Mesenchymal stem cell (in vitro differentiated cells and primary cell): ENCODE measurements around the gene FAM180A.
A peak's percentile ranks its signal among the peaks of the same experiment; 100 is the strongest.

ENCODE experiments used
- DNase-seq: peaks from one replicate; pipeline ENCODE4 v3.0.0-alpha.2; 2013
- H2AFZ ChIP-seq: one replicate; pipeline ENCODE4 v1.6.1; 2013; ENCODE audit warnings: low read depth, mild to moderate bottlenecking, control low read depth, inconsistent platforms, low read length, moderate library complexity
- H2AK5ac ChIP-seq: 2 replicates; pipeline ENCODE4 v1.6.1; 2013; ENCODE audit warnings: low read length, moderate library complexity, mild to moderate bottlenecking, inconsistent platforms; ENCODE audit not compliant: severe bottlenecking
- H2BK120ac ChIP-seq: one replicate; pipeline ENCODE4 v1.6.1; 2013; ENCODE audit warnings: low read depth, mild to moderate bottlenecking, inconsistent platforms, low read length, moderate library complexity
- H2BK12ac ChIP-seq, 2 experiments: one replicate each; pipeline ENCODE4 v1.6.1; 2013; ENCODE audit warnings: inconsistent platforms in 2 of 2, low read length in 2 of 2, mild to moderate bottlenecking in 2 of 2, moderate library complexity in 2 of 2, control low read depth in 1 of 2
- H2BK15ac ChIP-seq: one replicate; pipeline ENCODE4 v1.6.1; 2013; ENCODE audit warnings: mild to moderate bottlenecking, low read depth, inconsistent platforms; ENCODE audit not compliant: poor library complexity, severe bottlenecking
- H2BK5ac ChIP-seq: 2 replicates; pipeline ENCODE4 v1.6.1; 2013; ENCODE audit warnings: low read depth, mild to moderate bottlenecking, low read length, control low read depth, inconsistent platforms; ENCODE audit not compliant: poor library complexity, severe bottlenecking
- H3K14ac ChIP-seq, 2 experiments: one replicate each; pipeline ENCODE4 v1.6.1; 2013; ENCODE audit warnings: inconsistent platforms in 2 of 2, low read length in 2 of 2, control low read depth in 1 of 2, mild to moderate bottlenecking in 1 of 2, moderate library complexity in 1 of 2
- H3K18ac ChIP-seq, 2 experiments: one replicate each; pipeline ENCODE4 v1.6.1; 2013; ENCODE audit warnings: inconsistent platforms in 2 of 2, low read length in 2 of 2, control low read depth in 1 of 2, low read depth in 1 of 2, mild to moderate bottlenecking in 1 of 2
- H3K23ac ChIP-seq, 2 experiments: one replicate each; pipeline ENCODE4 v1.6.1; 2013; ENCODE audit warnings: inconsistent platforms in 2 of 2, low read length in 2 of 2, mild to moderate bottlenecking in 2 of 2, moderate library complexity in 2 of 2, control low read depth in 1 of 2
- H3K27ac ChIP-seq: 2 replicates; pipeline ENCODE4 v1.5.1; 2013; ENCODE audit warnings: mild to moderate bottlenecking, moderate library complexity, low read length, control low read depth, inconsistent platforms; ENCODE audit not compliant: poor library complexity, severe bottlenecking
- H3K27me3 ChIP-seq, 2 experiments: 2 replicates each; pipeline versions ENCODE4 v1.6.1 to v1.7.0; 2013; ENCODE audit warnings: low read length in 2 of 2, mild to moderate bottlenecking in 2 of 2, moderate library complexity in 2 of 2, control low read depth in 1 of 2, inconsistent platforms in 1 of 2; ENCODE audit not compliant: control insufficient read depth in 1 of 2, insufficient read depth in 1 of 2
- H3K36me3 ChIP-seq, 2 experiments: 2 replicates each; pipeline versions ENCODE4 v1.6.1 to v1.7.0; 2013; ENCODE audit warnings: low read length in 2 of 2, control low read depth in 1 of 2, inconsistent platforms in 1 of 2, low read depth in 1 of 2, mild to moderate bottlenecking in 1 of 2; ENCODE audit not compliant: insufficient read depth in 2 of 2, control insufficient read depth in 1 of 2
- H3K4ac ChIP-seq, 2 experiments: one replicate each; pipeline ENCODE4 v1.6.1; 2013; ENCODE audit warnings: inconsistent platforms in 2 of 2, low read length in 2 of 2, mild to moderate bottlenecking in 2 of 2, moderate library complexity in 2 of 2, control low read depth in 1 of 2, low read depth in 1 of 2
- H3K4me1 ChIP-seq: 2 replicates; pipeline ENCODE4 v1.6.1; 2013; ENCODE audit warnings: low read depth, low read length, control low read depth; ENCODE audit not compliant: control insufficient read depth, insufficient read depth
- H3K4me2 ChIP-seq: 2 replicates; pipeline ENCODE4 v1.6.1; 2013; ENCODE audit warnings: low read length, mild to moderate bottlenecking, inconsistent platforms; ENCODE audit not compliant: poor library complexity, severe bottlenecking
- H3K4me3 ChIP-seq, 2 experiments: 2 replicates each; pipeline versions ENCODE4 v1.5.1 to v1.7.0; 2013; ENCODE audit warnings: low read length in 2 of 2, mild to moderate bottlenecking in 2 of 2, control low read depth in 1 of 2, low read depth in 1 of 2; ENCODE audit not compliant: insufficient read depth in 1 of 2
- H3K79me1 ChIP-seq: replicated peaks from 2 replicates; pipeline ENCODE4 v1.6.1; 2013; ENCODE audit warnings: mild to moderate bottlenecking, control low read depth, low read length, inconsistent platforms; ENCODE audit not compliant: poor library complexity, severe bottlenecking
- H3K9ac ChIP-seq: 2 replicates; pipeline ENCODE4 v1.7.0; 2013; ENCODE audit warnings: mild to moderate bottlenecking, low read length, moderate library complexity
- H3K9me3 ChIP-seq: 2 replicates; pipeline ENCODE4 v1.7.0; 2013; ENCODE audit warnings: mild to moderate bottlenecking, low read length; ENCODE audit not compliant: control insufficient read depth
- H4K8ac ChIP-seq: one replicate; pipeline ENCODE4 v1.6.1; 2013; ENCODE audit warnings: inconsistent platforms, mild to moderate bottlenecking, low read length, moderate library complexity
- H4K91ac ChIP-seq: one replicate; pipeline ENCODE4 v1.6.1; 2013; ENCODE audit warnings: mild to moderate bottlenecking, low read length, inconsistent platforms
- WGBS: methylation state at CpG from one replicate; pipeline ENCODE4 v1.1.7; 2013; ENCODE audit warnings: mixed read lengths; 5-methylcytosine and 5-hydroxymethylcytosine counted together

Gene FAM180A

GRCh38 chr7:135707570-135707966 lies 41.0 kb downstream of the FAM180A start:
- Histone ChIP-seq H3K4me1 (peaks cover 2% of the 10 kb centered on the region), H3K36me3 (peaks cover 3 to 47% of the 10 kb centered on the region in 2 experiments), H4K8ac (no peak overlapping the region), H2BK15ac (no peak overlapping the region), H2BK120ac (no peak overlapping the region), H3K23ac (no peak overlapping the region), H2BK12ac (no peak overlapping the region), H2AFZ (no peak overlapping the region), H3K27me3 (peaks cover 0 to 11% of the 10 kb centered on the region in 2 experiments), H3K27ac (no peak overlapping the region), H2AK5ac (no peak overlapping the region), H3K79me1 (no peaks in the 10 kb centered on the region), H3K4me2 (no peak overlapping the region), H3K9me3 (no peaks in the 10 kb centered on the region), H3K4ac (no peak overlapping the region), H3K4me3 (no peak overlapping the region), H3K14ac (no peak overlapping the region), H3K18ac (no peak overlapping the region), H2BK5ac (no peak overlapping the region), H4K91ac (no peak overlapping the region), H3K9ac (no peak overlapping the region)
- DNase-seq, result no peak
- 94% methylated on average over 5 of the region's 5 CpGs for WGBS

- Histone ChIP-seq H2BK12ac (no peak overlapping the region), H3K9me3 (no peaks in the 10 kb centered on the region), H2BK120ac (no peak overlapping the region), H3K4me2 (no peak overlapping the region), H3K9ac (no peak overlapping the region), H3K27ac (no peak overlapping the region), H4K91ac (no peak overlapping the region), H3K4me1 (no peaks in the 10 kb centered on the region), H2BK15ac (no peak overlapping the region), H2BK5ac (no peak overlapping the region), H3K36me3 (peaks cover 3 to 48% of the 10 kb centered on the region in 2 experiments), H3K4me3 (no peak overlapping the region), H2AK5ac (no peak overlapping the region), H3K14ac (no peak overlapping the region), H3K79me1 (no peaks in the 10 kb centered on the region), H3K27me3 (peaks cover 0 to 11% of the 10 kb centered on the region in 2 experiments), H2AFZ (no peak overlapping the region), H3K18ac (no peak overlapping the region), H4K8ac (no peak overlapping the region), H3K23ac (no peak overlapping the region), H3K4ac (no peak overlapping the region)
- no peak for DNase-seq
- WGBS, result 90% methylated on average over 4 of the region's 7 CpGs
Observed at GRCh38 chr7:135706858-135707569, 41.6 kb downstream of the FAM180A start.

GRCh38 chr7:135706038-135706742 lies 42.4 kb downstream of the FAM180A start:
- H3K9ac ChIP-seq, result no peak overlapping the region
- DNase-seq, result no peak
- no peak overlapping the region for H2BK120ac ChIP-seq

GRCh38 chr7:135704698-135705097 lies 43.9 kb downstream of the FAM180A start:
- H3K27ac ChIP-seq, result no peak overlapping the region
- H3K4ac ChIP-seq, result no peak overlapping the region
- no peak overlapping the region for H2BK5ac ChIP-seq
- H4K8ac ChIP-seq, result no peak overlapping the region
- H2BK120ac ChIP-seq, result no peak overlapping the region
- peaks cover 0 to 5% of the 10 kb centered on the region in 2 experiments for H3K27me3 ChIP-seq
- no peak overlapping the region for H2BK12ac ChIP-seq
- 79% methylated on average over 5 of the region's 5 CpGs for WGBS
- no peak overlapping the region for H4K91ac ChIP-seq
- H3K9me3 ChIP-seq, result no peaks in the 10 kb centered on the region
- H2AFZ ChIP-seq, result no peak overlapping the region
- H3K9ac ChIP-seq, result no peak overlapping the region
- peaks cover 3 to 66% of the 10 kb centered on the region in 2 experiments for H3K36me3 ChIP-seq
- H3K4me1 ChIP-seq, result no peaks in the 10 kb centered on the region
- DNase-seq, result no peak
- no peak overlapping the region for H3K4me3 ChIP-seq
- no peak overlapping the region for H2BK15ac ChIP-seq
- no peak overlapping the region for H2AK5ac ChIP-seq
- no peak overlapping the region for H3K18ac ChIP-seq
- H3K14ac ChIP-seq, result no peak overlapping the region
- H3K4me2 ChIP-seq, result no peak overlapping the region
- no peak overlapping the region for H3K23ac ChIP-seq
- no peaks in the 10 kb centered on the region for H3K79me1 ChIP-seq

More at GRCh38 chr7:135706038-135706742, 42.4 kb downstream of the FAM180A start:
- peaks cover 0 to 7% of the 10 kb centered on the region in 2 experiments for H3K27me3 ChIP-seq
- H3K23ac ChIP-seq, result no peak overlapping the region
- no peak overlapping the region for H3K27ac ChIP-seq
- no peaks in the 10 kb centered on the region for H3K4me1 ChIP-seq
- peaks cover 3 to 54% of the 10 kb centered on the region in 2 experiments for H3K36me3 ChIP-seq
- H2BK12ac ChIP-seq, result peak overlapping the region in 1 of 2 experiments; percentile 28
- H3K4me3 ChIP-seq, result no peak overlapping the region
- no peak overlapping the region for H3K18ac ChIP-seq
- no peak overlapping the region for H3K4me2 ChIP-seq
- H4K8ac ChIP-seq, result no peak overlapping the region
- WGBS, result 92% methylated on average over 20 of the region's 20 CpGs
- H4K91ac ChIP-seq, result peak overlapping the region; percentile 49
- no peaks in the 10 kb centered on the region for H3K79me1 ChIP-seq
- H3K4ac ChIP-seq, result no peak overlapping the region
- H2AFZ ChIP-seq, result no peak overlapping the region
- H2AK5ac ChIP-seq, result no peak overlapping the region
- no peaks in the 10 kb centered on the region for H3K9me3 ChIP-seq
- H2BK5ac ChIP-seq, result no peak overlapping the region
- H3K14ac ChIP-seq, result no peak overlapping the region
- H2BK15ac ChIP-seq, result no peak overlapping the region
